ENCODE measurements around the gene PBX3. TPM values are rescaled to one million over a fixed set of nuclear protein-coding genes. Genes with fewer than 3 reads are reported as not detected.
A peak's percentile ranks its signal among the peaks of the same experiment; 100 is the strongest.

PBX3 gene
- total and polyA plus RNA-seq, 9 of the 15 experiments (the other 6 are each of a cell fraction or from before 2014, with no cell fraction given): 0.14 to 5.8 (median 0.92) TPM

- ChIA-PET POLR2A (interaction anchor here (0.6 to 1.3 kb wide), 8 partner anchors 8 to 903 kb away, joined by 3 to 5 read pairs (median 3); no protein-coding TSS in a partner anchor), CTCF (ENCODE audit: low intra/inter-chr PET ratio) (no interaction called here)
- 0 out of 3 replicates have a peak, but pooled peaks cover 3% of the 10 kb centered on the region for H3K36me3 ChIP-seq (ENCODE audit: control insufficient read depth, insufficient read depth, low read length)
- peak within 1 kb of the TSS; percentile 100 for H2AFZ ChIP-seq (ENCODE audit: low read depth, low read length)
- under 1% methylated on average over 49 of the region's 63 CpGs for WGBS (ENCODE audit: insufficient coverage, low coverage, missing lambda C conversion rate)
- H3K9ac ChIP-seq (ENCODE audit: insufficient read depth in 1 of 2, low read depth in 2 of 2, low read length in 2 of 2): peak within 1 kb of the TSS; percentile 92 to 96
- in situ Hi-C loops (cut with MboI) (no loop called here), intact Hi-C loops (cut with micrococcal nuclease) (loop anchor here (5.0 kb wide), 2 partner anchors 40 to 75 kb away; partner anchors contain the start of gene PBX3)
- H3K27ac ChIP-seq (ENCODE audit: extremely low read depth, low read depth, low read length): peak within 1 kb of the TSS; percentile 80
- no peaks in the 10 kb centered on the region for H3K9me1 ChIP-seq (ENCODE audit: control insufficient read depth, insufficient read depth, low read length)
- DNase-seq (ENCODE audit: extremely low read depth in 1 of 4, low spot score in 3 of 4) (peak; percentile 96 to 97 (median 97)), ATAC-seq (peak; percentile 100), FAIRE-seq (peak; percentile 84)
- BruUV-seq (replicated peaks): no TSS peak
- peaks cover 41% of the 10 kb centered on the region for H3K79me2 ChIP-seq (ENCODE audit: control insufficient read depth, insufficient read depth, low read length)
- H3K9me3 ChIP-seq (replicated peaks; ENCODE audit: control insufficient read depth, insufficient read depth, low read depth, low read length): no peaks in the 10 kb centered on the region
- peak within 1 kb of the TSS; percentile 99 for H3K4me3 ChIP-seq
- H3K27me3 ChIP-seq (ENCODE audit: control insufficient read depth in 2 of 2, insufficient read depth in 2 of 2, low read length in 2 of 2): peaks cover 0 to 4% of the 10 kb centered on the region in 2 experiments; a peak in 3 of 5 replicates
- H3K4me1 ChIP-seq (replicated peaks in 1 of 2; ENCODE audit: control insufficient read depth in 2 of 2, insufficient read depth in 2 of 2, low read length in 2 of 2): peaks cover 5 to 13% of the 10 kb centered on the region in 2 experiments; a peak in 4 of 5 replicates
- peak within 1 kb of the TSS; percentile 95 for H3K4me2 ChIP-seq (ENCODE audit: insufficient read depth, low read length)
- H4K20me1 ChIP-seq (replicated peaks; ENCODE audit: control insufficient read depth, insufficient read depth, low read length): no peaks in the 10 kb centered on the region
- TF ChIP-seq TBL1XR1 (IDR thresholded peaks at IDR 0.05; ENCODE audit: low read length in 2 of 2): peak in 1 of 2 experiments; percentile 34; a peak in 2 of 4 replicates
- TF ChIP-seq MITF (IDR thresholded peaks at IDR 0.05): no peak
- TF ChIP-seq SRSF9 (IDR thresholded peaks at IDR 0.05; ENCODE audit: borderline replicate concordance, low read depth, low read length): no peak
- no peak for TF ChIP-seq NFATC3 (IDR thresholded peaks at IDR 0.05)
- TF ChIP-seq HNRNPK (IDR thresholded peaks at IDR 0.05; ENCODE audit: low read depth, low read length, poor library complexity, severe bottlenecking): no peak
- no peak for TF ChIP-seq PRPF4 (IDR thresholded peaks at IDR 0.05; ENCODE audit: insufficient read depth, low read depth, low read length, poor library complexity, severe bottlenecking)
- 0 out of 2 replicates have a peak, but pooled peaks have one; percentile 67 for TF ChIP-seq PHB (CRISPR knock-in tag; IDR thresholded peaks at IDR 0.05)
- no peak for TF ChIP-seq KLF6 (CRISPR knock-in tag; IDR thresholded peaks at IDR 0.05; ENCODE audit: borderline replicate concordance)
- no peak for TF ChIP-seq GATA2 (CRISPR knock-in tag; IDR thresholded peaks at IDR 0.05)
- TF ChIP-seq ELK3 (CRISPR knock-in tag; IDR thresholded peaks at IDR 0.05): no peak
- no peak for TF ChIP-seq ZC3H4 (CRISPR knock-in tag; IDR thresholded peaks at IDR 0.05; ENCODE audit: borderline replicate concordance)
- TF ChIP-seq NFIC (IDR thresholded peaks at IDR 0.05): peak; percentile 23; the same call in 1 of the 2 replicates
- TF ChIP-seq NFXL1 (CRISPR knock-in tag; IDR thresholded peaks at IDR 0.05): no peak
- no peak for TF ChIP-seq ZNF121 (CRISPR knock-in tag; conservative IDR thresholded peaks at IDR 0.05)
- TF ChIP-seq ETS1 (conservative IDR thresholded peaks at IDR 0.05; ENCODE audit: control insufficient read depth, low read depth, low read length): 0 out of 2 replicates have a peak, but pooled peaks have one; percentile 64
- TF ChIP-seq MCM7 (IDR thresholded peaks at IDR 0.05): no peak
- peak; percentile 23; the same call in 1 of the 2 replicates for TF ChIP-seq CTBP1 (IDR thresholded peaks at IDR 0.05; ENCODE audit: borderline replicate concordance)
- TF ChIP-seq SAFB2 (IDR thresholded peaks at IDR 0.05; ENCODE audit: borderline replicate concordance, low read depth, low read length, severe bottlenecking): no peak
- TF ChIP-seq FOXK1 (CRISPR knock-in tag; IDR thresholded peaks at IDR 0.05; ENCODE audit: borderline replicate concordance): no peak
Measured at GRCh38 chr9:125706651-125707471, 40.3 kb upstream of the PBX3 start, which contains the start of gene MAPKAP1. MAPKAP1 (minus strand) TSS chr9:125707208; CDS start chr9:125672574, 34,634 bp downstream.
